HG03108 (cell line): ENCODE results near the gene PPP1R2.
"Not testable (repeated sequence)": the region's sequence is repeated elsewhere in the genome, so short reads cannot be mapped to it uniquely, and the experiment has no call there.

ENCODE experiments used
- ATAC-seq: cut with Tn5 transposase; IDR thresholded peaks from one replicate; pipeline ENCODE4 v1.9.1; 2021; ENCODE audit warnings: moderate library complexity; ENCODE audit not compliant: unreplicated experiment

The PPP1R2 gene

GRCh38 chr3:195540027-195540426 is 3.1 kb downstream of the PPP1R2 start:
- ATAC-seq = no peak

- ATAC-seq = no peak
Observed at GRCh38 chr3:195539479-195539878, 3.6 kb downstream of the PPP1R2 start.

- ATAC-seq = peak; percentile 43
Observed at GRCh38 chr3:195537995-195538394, 5.1 kb downstream of the PPP1R2 start.

- no peak for ATAC-seq
Observed at GRCh38 chr3:195535293-195535692, 7.8 kb downstream of the PPP1R2 start.

- no peak for ATAC-seq
Observed at GRCh38 chr3:195532834-195533233, 10.3 kb downstream of the PPP1R2 start.

- ATAC-seq = no peak
Observed at GRCh38 chr3:195532345-195532744, 10.8 kb downstream of the PPP1R2 start.

GRCh38 chr3:195531683-195532082 is 11.4 kb downstream of the PPP1R2 start:
- no peak for ATAC-seq

GRCh38 chr3:195526492-195526891 is 16.6 kb downstream of the PPP1R2 start:
- ATAC-seq = no peak

- ATAC-seq = no peak
Observed at GRCh38 chr3:195524171-195524896, 18.8 kb downstream of the PPP1R2 start.

- ATAC-seq = no peak
Observed at GRCh38 chr3:195522254-195523023, 20.7 kb downstream of the PPP1R2 start.

- ATAC-seq = no peak
Observed at GRCh38 chr3:195517030-195517429, 26.1 kb downstream of the PPP1R2 start.

- not testable (repeated sequence) for ATAC-seq
Observed at GRCh38 chr3:195514610-195515235, 28.4 kb downstream of the PPP1R2 start.

GRCh38 chr3:195512798-195513345 is 30.3 kb downstream of the PPP1R2 start:
- no peak for ATAC-seq

- no peak for ATAC-seq
Observed at GRCh38 chr3:195511136-195511535, 32.0 kb downstream of the PPP1R2 start.

GRCh38 chr3:195508185-195508584 is 34.9 kb downstream of the PPP1R2 start:
- no peak for ATAC-seq

- ATAC-seq = no peak
Observed at GRCh38 chr3:195475614-195476013, 67.5 kb downstream of the PPP1R2 start.

GRCh38 chr3:195475116-195475515 is 68.0 kb downstream of the PPP1R2 start:
- not testable (repeated sequence) for ATAC-seq

GRCh38 chr3:195468841-195469240 is 74.3 kb downstream of the PPP1R2 start:
- no peak for ATAC-seq

- ATAC-seq = no peak
Observed at GRCh38 chr3:195468391-195468776, 74.7 kb downstream of the PPP1R2 start.

GRCh38 chr3:195467641-195468390 is 75.3 kb downstream of the PPP1R2 start:
- no peak for ATAC-seq

- ATAC-seq = no peak
Observed at GRCh38 chr3:195466251-195466650, 76.9 kb downstream of the PPP1R2 start.
